ENCODE data around the gene KCNH1. TPM values are rescaled to one million over a fixed set of nuclear protein-coding genes. Genes with fewer than 3 reads are reported as not detected.
A peak's percentile ranks its signal among the peaks of the same experiment; 100 is the strongest.

The KCNH1 gene
- polyA plus RNA-seq, 1 experiment: 3.5 TPM

DNA sequence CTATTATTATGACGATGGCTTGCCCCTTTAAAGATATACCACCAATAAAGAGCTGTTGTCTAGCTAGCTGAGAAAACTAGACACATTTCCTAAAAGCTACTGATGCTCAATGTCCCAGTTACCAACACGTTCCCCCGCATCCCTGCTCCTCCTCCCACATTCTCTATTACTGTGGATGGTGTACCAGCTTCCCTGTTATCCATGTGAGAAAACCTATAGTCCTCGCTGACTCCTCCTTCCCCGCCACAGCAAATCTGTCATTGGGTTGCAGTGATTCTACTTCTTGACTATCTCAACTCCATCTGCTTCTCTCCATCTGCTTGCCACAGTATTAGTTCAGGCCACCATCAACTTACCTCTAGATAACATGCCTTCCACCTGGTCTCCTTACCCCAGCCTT lies 337.5 kb downstream of the KCNH1 start:
- POLR2A ChIA-PET: interaction anchor here (0.6 kb wide), 1 partner anchor 392 kb away, joined by 3 read pairs; no protein-coding TSS in a partner anchor
- no peak for TF ChIP-seq CTCF (IDR thresholded peaks at IDR 0.05; ENCODE audit: insufficient read depth, low read depth, low read length)
- no peak for DNase-seq (ENCODE audit: low read depth)
- no peaks in the 10 kb centered on the region for H3K36me3 ChIP-seq (ENCODE audit: control insufficient read depth, insufficient read depth, low read length)
- CTCF ChIA-PET: no interaction called here
- H3K4me3 ChIP-seq (ENCODE audit: low read depth, low read length): no peak overlapping the region
- H3K27me3 ChIP-seq (ENCODE audit: control insufficient read depth, insufficient read depth, low read length): no peaks in the 10 kb centered on the region

- TF ChIP-seq CTCF (IDR thresholded peaks at IDR 0.05; ENCODE audit: insufficient read depth, low read depth, low read length): no peak
- DNase-seq (ENCODE audit: low read depth): no peak
- no peak overlapping the region for H3K4me3 ChIP-seq (ENCODE audit: low read depth, low read length)
- H3K27me3 ChIP-seq (ENCODE audit: control insufficient read depth, insufficient read depth, low read length): no peaks in the 10 kb centered on the region
- ChIA-PET CTCF (no interaction called here), POLR2A (no interaction called here)
- H3K36me3 ChIP-seq (ENCODE audit: control insufficient read depth, insufficient read depth, low read length): no peaks in the 10 kb centered on the region
These were observed 339.5 kb downstream of the KCNH1 start for GRCh38 chr1:210794445-210794844.

DNA sequence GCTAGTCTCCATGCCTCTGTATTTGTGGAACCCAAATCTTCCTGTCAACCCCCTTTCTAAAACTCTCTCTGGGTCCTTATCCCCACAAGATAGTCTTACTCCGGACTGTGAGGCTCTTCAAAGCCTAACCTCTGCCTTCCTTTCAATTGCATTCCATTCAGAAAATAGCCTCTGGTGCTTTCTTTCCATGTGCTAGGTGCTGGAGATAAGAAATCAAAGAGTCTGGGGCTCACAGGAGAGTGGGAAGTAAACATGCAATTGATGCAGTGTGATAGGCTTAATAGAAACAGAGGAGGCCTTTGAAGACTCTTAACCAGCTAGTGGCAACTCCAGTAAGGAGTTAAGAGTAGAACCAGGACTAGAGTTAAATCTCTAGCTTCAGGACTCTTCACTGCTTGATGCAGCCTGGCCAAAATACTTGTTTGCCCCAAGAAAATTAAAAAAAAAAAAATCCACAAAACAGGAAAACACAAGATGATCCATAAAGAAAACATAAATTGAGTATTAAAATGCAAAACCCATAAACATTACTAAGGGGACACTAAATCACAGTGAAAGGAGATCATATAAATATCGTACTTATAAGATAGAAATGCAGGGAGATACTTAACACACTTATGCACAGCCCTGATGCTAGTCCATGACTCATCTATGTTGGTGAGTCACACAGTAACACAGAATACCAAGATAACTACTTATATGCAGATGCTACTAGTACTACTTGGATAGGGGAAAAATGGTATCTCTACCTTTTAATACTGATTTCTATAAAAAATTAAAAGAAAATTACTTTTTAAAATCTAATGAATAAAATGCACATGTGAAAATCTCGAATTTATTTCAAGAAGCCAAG lies 341.5 kb downstream of the KCNH1 start:
- Histone ChIP-seq H3K4me3 (ENCODE audit: low read depth, low read length) (no peak overlapping the region), H3K27me3 (ENCODE audit: control insufficient read depth, insufficient read depth, low read length) (no peaks in the 10 kb centered on the region), H3K36me3 (ENCODE audit: control insufficient read depth, insufficient read depth, low read length) (no peaks in the 10 kb centered on the region)
- peak; percentile 74 for DNase-seq (ENCODE audit: low read depth)
- CTCF ChIA-PET: interaction anchor here (0.5 kb wide), 1 partner anchor 28 kb away, joined by 3 read pairs; no protein-coding TSS in a partner anchor
- TF ChIP-seq CTCF (IDR thresholded peaks at IDR 0.05; ENCODE audit: insufficient read depth, low read depth, low read length): no peak
- POLR2A ChIA-PET: no interaction called here

GRCh38 chr1:210790196-210790595 lies 343.8 kb downstream of the KCNH1 start:
- H3K4me3 ChIP-seq (ENCODE audit: low read depth, low read length): no peak overlapping the region
- ChIA-PET CTCF (interaction anchor here (1.6 kb wide), 1 partner anchor 344 kb away, joined by 5 read pairs; the partner anchor contains the start of gene KCNH1), POLR2A (no interaction called here)
- no peak for DNase-seq (ENCODE audit: low read depth)
- no peak for TF ChIP-seq CTCF (IDR thresholded peaks at IDR 0.05; ENCODE audit: insufficient read depth, low read depth, low read length)
- H3K27me3 ChIP-seq (ENCODE audit: control insufficient read depth, insufficient read depth, low read length): no peaks in the 10 kb centered on the region
- no peaks in the 10 kb centered on the region for H3K36me3 ChIP-seq (ENCODE audit: control insufficient read depth, insufficient read depth, low read length)

GRCh38 chr1:210787800-210788199 lies 346.1 kb downstream of the KCNH1 start:
- POLR2A ChIA-PET: no interaction called here
- no peak for TF ChIP-seq CTCF (IDR thresholded peaks at IDR 0.05; ENCODE audit: insufficient read depth, low read depth, low read length)
- DNase-seq (ENCODE audit: low read depth): no peak
- Histone ChIP-seq H3K27me3 (ENCODE audit: control insufficient read depth, insufficient read depth, low read length) (no peaks in the 10 kb centered on the region), H3K4me3 (ENCODE audit: low read depth, low read length) (no peak overlapping the region), H3K36me3 (ENCODE audit: control insufficient read depth, insufficient read depth, low read length) (no peaks in the 10 kb centered on the region)
- CTCF ChIA-PET: no interaction called here

Data from BJ (cell line).